Activated naive CD4-positive, alpha-beta T cell treated with anti-CD3 and anti-CD28 coated beads for 36 hours (primary cell): Measurements from ENCODE around the gene RND3. TPM values are rescaled to one million over a fixed set of nuclear protein-coding genes. Genes with fewer than 3 reads are reported as not detected.

Source experiments
- CTCF ChIA-PET: fragments of 350-600 bp; sonication (Branson Sonifier 250); formaldehyde crosslinking; loops from one replicate; lab custom pipeline; 2021; ENCODE audit warnings: antibody characterized with exemption; lab: Charles Lee
- DNase-seq: peaks from one replicate; pipeline ENCODE4 v3.0.0-alpha.2; 2020
- H3K27ac Mint-ChIP-seq: one replicate; pipeline ENCODE4 v1.8.0; 2021; ENCODE audit warnings: mild to moderate bottlenecking, mixed read lengths
- H3K27me3 Mint-ChIP-seq: one replicate; pipeline ENCODE4 v1.8.0; 2021; ENCODE audit warnings: low read depth, mixed read lengths
- H3K36me3 Mint-ChIP-seq: one replicate; pipeline ENCODE4 v1.8.0; 2021; ENCODE audit warnings: low read depth, mixed read lengths
- H3K4me1 Mint-ChIP-seq: one replicate; pipeline ENCODE4 v1.8.0; 2021; ENCODE audit warnings: low read depth, mixed read lengths
- H3K4me3 Mint-ChIP-seq: one replicate; pipeline ENCODE4 v1.8.0; 2021; ENCODE audit warnings: mild to moderate bottlenecking, moderate library complexity, mixed read lengths
- H3K9me3 Mint-ChIP-seq: one replicate; pipeline ENCODE4 v1.8.0; 2021; ENCODE audit warnings: mixed read lengths
- intact Hi-C: fragments of 100-400 bp; cut with micrococcal nuclease; formaldehyde crosslinking; loops from one replicate; pipeline ENCODE4 v1.15.1; 2023
- total RNA-seq, 2 experiments: library from RNA; stranded (reverse); gene quantifications; one replicate each; pipeline ENCODE4 v1.2.3, GENCODE V29; 2021

Gene RND3
- total RNA-seq, 2 experiments from 2014 or later: not detected

- Mint-ChIP-seq H3K27ac (no peak overlapping the region), H3K4me1 (no peaks in the 10 kb centered on the region), H3K9me3 (no peaks in the 10 kb centered on the region), H3K4me3 (no peak overlapping the region), H3K36me3 (no peaks in the 10 kb centered on the region), H3K27me3 (peaks cover 12% of the 10 kb centered on the region)
- DNase-seq: no peak
- CTCF ChIA-PET: interaction anchor here (0.7 kb wide), 1 partner anchor 126 kb away, joined by 4 read pairs; no protein-coding TSS in a partner anchor
- intact Hi-C loops: no loop called here
These were observed 63.1 kb downstream of the RND3 start for GRCh38 chr2:150424406-150424805.

- intact Hi-C loops: no loop called here
- CTCF ChIA-PET: no interaction called here
- no peaks in the 10 kb centered on the region for H3K9me3 Mint-ChIP-seq
These were observed 66.3 kb downstream of the RND3 start for GRCh38 chr2:150421126-150421651.

GRCh38 chr2:150418916-150419315 is 68.6 kb downstream of the RND3 start:
- Mint-ChIP-seq H3K27ac (no peak overlapping the region), H3K36me3 (no peaks in the 10 kb centered on the region), H3K9me3 (peaks cover 1% of the 10 kb centered on the region), H3K4me1 (no peaks in the 10 kb centered on the region), H3K27me3 (peaks cover 3% of the 10 kb centered on the region), H3K4me3 (no peak overlapping the region)
- CTCF ChIA-PET: interaction anchor here (0.6 kb wide), 1 partner anchor 622 kb away, joined by 6 read pairs; no protein-coding TSS in a partner anchor
- DNase-seq: no peak
- intact Hi-C loops: no loop called here

More at GRCh38 chr2:150421126-150421651, 66.3 kb downstream of the RND3 start:
- Mint-ChIP-seq H3K27ac (no peak overlapping the region), H3K4me1 (no peaks in the 10 kb centered on the region), H3K36me3 (no peaks in the 10 kb centered on the region), H3K27me3 (peaks cover 10% of the 10 kb centered on the region), H3K4me3 (no peak overlapping the region)
- no peak for DNase-seq
